RWPE2 (cell line): Measurements from ENCODE around the gene FXYD7.
"Not testable (repeated sequence)": the region's sequence is repeated elsewhere in the genome, so short reads cannot be mapped to it uniquely, and the experiment has no call there.

Source experiments
- ATAC-seq: fragments of 200-7000 bp; cut with Tn5 transposase; 3 replicates; pipeline ENCODE4 v1.9.1; 2021; ENCODE audit warnings: low read depth
- DNase-seq: peaks from one replicate; pipeline ENCODE4 v3.0.0-alpha.2; 2020; ENCODE audit warnings: low spot score
- H3K27ac ChIP-seq: fragments of 450-650 bp; 2 replicates; pipeline ENCODE4 v1.5.1; 2017; ENCODE audit warnings: mild to moderate bottlenecking; ENCODE audit not compliant: poor library complexity, severe bottlenecking
- H3K27me3 ChIP-seq: fragments of 250-450 bp; sonication (Bioruptor Pico); 2 replicates; pipeline ENCODE4 v1.5.1; 2021; ENCODE audit warnings: mild to moderate bottlenecking, moderate library complexity; ENCODE audit not compliant: insufficient read depth, poor library complexity, severe bottlenecking
- H3K36me3 ChIP-seq: fragments of 250-450 bp; sonication (Bioruptor Pico); 2 replicates; pipeline ENCODE4 v1.5.1; 2020; ENCODE audit warnings: low read depth, mild to moderate bottlenecking, moderate library complexity
- H3K4me1 ChIP-seq: fragments of 250-450 bp; sonication (Bioruptor Pico); 2 replicates; pipeline ENCODE4 v1.5.1; 2021; ENCODE audit warnings: mild to moderate bottlenecking, moderate library complexity; ENCODE audit not compliant: insufficient read depth, poor library complexity, severe bottlenecking
- H3K4me3 ChIP-seq: fragments of 250-450 bp; sonication (Bioruptor Pico); 2 replicates; pipeline ENCODE4 v1.5.1; 2021; ENCODE audit warnings: mild to moderate bottlenecking, moderate library complexity; ENCODE audit not compliant: severe bottlenecking
- H3K9me3 ChIP-seq: fragments of 250-450 bp; sonication (Bioruptor Pico); 2 replicates; pipeline ENCODE4 v1.5.1; 2021; ENCODE audit warnings: mild to moderate bottlenecking, moderate library complexity; ENCODE audit not compliant: severe bottlenecking
- TF ChIP-seq, protein P1 (sequence below): fragments of 450-650 bp; IDR thresholded peaks from one replicate; pipeline ENCODE4 v1.5.1; 2017; ENCODE audit warnings: mild to moderate bottlenecking, moderate library complexity; ENCODE audit not compliant: poor library complexity, severe bottlenecking

FXYD7 gene

DNA sequence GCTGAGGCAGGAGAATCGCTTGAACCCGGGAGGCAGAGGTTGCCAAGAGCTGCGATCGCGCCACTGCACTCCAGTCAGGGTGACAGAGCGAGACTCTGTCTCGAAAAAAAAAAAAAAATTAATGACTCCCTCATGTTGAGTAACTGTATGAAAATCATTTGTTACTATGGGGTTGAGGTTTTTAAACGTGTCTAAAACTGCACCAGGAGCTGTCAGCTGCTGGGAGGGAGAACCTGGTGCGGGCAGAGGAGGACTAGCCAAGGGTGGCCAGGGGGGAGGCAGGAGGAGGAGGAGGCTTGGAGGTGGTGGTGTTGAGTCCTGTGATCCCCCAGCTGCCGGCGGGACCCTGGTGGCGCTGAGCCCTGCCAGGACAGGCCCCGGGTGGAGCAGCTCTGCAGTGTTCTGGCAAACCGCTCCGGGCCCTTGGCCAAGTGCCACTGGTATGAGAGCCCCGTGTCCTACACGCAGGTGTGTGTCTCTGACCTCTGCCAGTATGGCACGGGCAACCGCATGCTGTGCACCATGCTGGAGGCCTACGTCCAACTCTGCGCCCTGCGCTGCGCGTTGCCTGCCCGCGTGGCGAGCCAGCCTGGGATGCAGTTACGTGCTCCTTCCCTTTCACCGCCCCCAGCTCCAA is 44.5 kb upstream of the FXYD7 start:
- TF ChIP-seq, protein P1, sequence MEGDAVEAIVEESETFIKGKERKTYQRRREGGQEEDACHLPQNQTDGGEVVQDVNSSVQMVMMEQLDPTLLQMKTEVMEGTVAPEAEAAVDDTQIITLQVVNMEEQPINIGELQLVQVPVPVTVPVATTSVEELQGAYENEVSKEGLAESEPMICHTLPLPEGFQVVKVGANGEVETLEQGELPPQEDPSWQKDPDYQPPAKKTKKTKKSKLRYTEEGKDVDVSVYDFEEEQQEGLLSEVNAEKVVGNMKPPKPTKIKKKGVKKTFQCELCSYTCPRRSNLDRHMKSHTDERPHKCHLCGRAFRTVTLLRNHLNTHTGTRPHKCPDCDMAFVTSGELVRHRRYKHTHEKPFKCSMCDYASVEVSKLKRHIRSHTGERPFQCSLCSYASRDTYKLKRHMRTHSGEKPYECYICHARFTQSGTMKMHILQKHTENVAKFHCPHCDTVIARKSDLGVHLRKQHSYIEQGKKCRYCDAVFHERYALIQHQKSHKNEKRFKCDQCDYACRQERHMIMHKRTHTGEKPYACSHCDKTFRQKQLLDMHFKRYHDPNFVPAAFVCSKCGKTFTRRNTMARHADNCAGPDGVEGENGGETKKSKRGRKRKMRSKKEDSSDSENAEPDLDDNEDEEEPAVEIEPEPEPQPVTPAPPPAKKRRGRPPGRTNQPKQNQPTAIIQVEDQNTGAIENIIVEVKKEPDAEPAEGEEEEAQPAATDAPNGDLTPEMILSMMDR = no peak
- H3K27ac ChIP-seq = no peak overlapping the region
- peaks cover 8% of the 10 kb centered on the region for H3K4me1 ChIP-seq
- no peak overlapping the region for H3K4me3 ChIP-seq
- DNase-seq = no peak
- peak; percentile 8; the same call in 1 of the 3 replicates for ATAC-seq
- H3K9me3 ChIP-seq = no peaks in the 10 kb centered on the region
- H3K36me3 ChIP-seq = no peaks in the 10 kb centered on the region
- H3K27me3 ChIP-seq = no peaks in the 10 kb centered on the region

DNA sequence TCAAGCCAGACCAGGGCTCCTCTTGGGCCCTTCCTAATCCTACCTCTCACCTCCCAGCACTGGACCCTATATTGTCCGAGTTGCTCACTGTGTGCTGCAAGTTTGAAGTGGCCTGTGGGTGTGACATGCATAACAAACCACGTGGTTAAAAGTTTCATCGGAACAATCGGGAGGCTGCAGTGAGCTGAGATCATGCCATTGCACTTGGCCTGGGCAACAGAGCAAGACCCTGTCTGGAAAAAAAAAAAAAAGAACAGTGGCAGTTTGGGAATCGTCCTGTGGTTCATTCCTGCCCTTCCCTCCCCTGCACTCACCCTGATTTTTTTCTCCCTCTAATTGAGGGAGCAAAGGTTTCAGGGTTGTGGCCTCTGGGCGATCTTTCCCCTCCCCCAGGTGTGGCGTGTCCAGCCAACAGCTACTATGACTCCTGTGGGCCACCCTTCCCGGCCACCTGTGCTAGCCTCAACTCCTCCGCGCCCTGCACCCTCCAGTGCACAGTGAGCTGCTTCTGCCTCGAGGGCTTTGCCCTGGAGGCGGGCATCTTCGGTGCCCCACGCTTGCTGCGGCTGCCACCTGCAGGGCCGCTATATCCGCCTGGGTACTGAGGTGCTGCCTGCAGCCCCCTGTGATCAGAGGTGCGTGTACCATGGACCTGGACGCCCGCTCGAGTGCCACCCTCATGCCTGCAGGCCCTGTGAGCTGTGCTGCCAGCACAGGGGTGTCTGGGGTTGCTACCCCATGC is 43.7 kb upstream of the FXYD7 start:
- H3K4me3 ChIP-seq = no peak overlapping the region
- H3K27ac ChIP-seq = no peak overlapping the region
- H3K36me3 ChIP-seq = no peaks in the 10 kb centered on the region
- TF ChIP-seq, protein P1 = no peak
- H3K27me3 ChIP-seq = no peaks in the 10 kb centered on the region
- no peak for ATAC-seq
- DNase-seq = no peak
- peaks cover 8% of the 10 kb centered on the region for H3K4me1 ChIP-seq
- no peaks in the 10 kb centered on the region for H3K9me3 ChIP-seq

DNA sequence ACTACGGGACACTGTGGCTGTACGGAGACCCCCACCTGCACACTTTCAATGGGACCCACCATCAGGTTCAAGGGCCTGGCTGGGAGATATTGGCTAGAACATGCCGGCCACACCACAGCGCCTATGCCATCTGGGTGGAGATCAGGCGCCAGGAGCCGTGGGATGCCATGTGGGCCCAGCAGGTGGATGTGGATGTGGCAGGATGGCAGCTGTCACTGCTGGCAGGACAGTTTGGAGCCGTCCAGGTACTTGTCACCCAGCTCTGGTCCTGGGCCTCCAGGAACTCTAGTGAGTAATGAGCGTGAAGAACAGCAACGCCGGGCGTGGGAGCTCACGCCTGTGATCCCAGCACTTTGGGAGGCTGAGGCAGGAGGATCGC is 43.2 kb upstream of the FXYD7 start:
- no peak for DNase-seq
- no peaks in the 10 kb centered on the region for H3K9me3 ChIP-seq
- H3K4me3 ChIP-seq = no peak overlapping the region
- no peak overlapping the region for H3K27ac ChIP-seq
- H3K27me3 ChIP-seq = no peaks in the 10 kb centered on the region
- TF ChIP-seq, protein P1 = no peak
- H3K4me1 ChIP-seq = peaks cover 8% of the 10 kb centered on the region
- no peak for ATAC-seq
- H3K36me3 ChIP-seq = no peaks in the 10 kb centered on the region

DNA sequence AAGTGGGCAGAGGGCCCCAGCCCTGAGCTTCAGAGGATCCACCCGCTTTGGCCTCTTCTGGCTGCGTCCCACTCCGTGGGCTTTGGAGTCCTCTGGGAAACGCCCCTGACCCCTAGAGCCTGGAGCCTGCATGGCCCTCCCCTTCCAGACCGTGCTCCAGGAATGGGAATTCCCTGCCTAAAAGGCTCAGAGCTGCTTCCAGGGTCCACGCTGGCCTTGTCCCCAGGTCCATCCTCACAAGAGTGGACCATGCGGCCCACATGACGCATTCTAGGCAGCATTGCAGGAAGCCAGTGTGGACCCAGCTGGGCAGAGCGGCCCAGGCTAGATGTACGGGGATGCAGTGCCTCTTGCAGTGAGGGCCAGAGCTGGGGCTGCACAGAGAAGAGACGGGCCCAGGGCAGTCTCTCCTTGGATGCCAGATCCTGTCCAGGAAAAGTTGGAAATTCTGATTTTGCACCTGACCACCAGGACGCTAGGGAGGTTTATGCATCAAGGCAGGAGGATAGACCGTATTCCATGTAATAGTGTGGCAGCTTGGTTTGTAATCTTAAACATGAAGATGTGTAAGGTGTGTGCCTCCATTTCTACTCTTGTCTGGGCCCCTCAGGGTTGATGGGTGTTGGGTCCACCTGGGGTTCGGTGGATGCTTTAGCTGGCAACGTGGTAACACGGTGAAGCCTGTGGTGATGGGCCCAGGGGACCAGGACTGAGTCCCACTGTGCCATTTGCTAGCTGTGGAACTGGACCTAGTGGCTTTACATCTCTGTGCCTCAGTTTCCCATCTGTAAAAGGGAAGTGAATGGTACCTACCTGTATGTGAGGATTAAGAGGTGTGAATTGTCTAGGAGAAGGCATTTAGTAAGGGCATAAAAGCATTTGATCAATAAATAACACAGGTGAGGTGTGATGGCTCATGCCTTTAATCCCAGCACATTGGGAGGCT is 42.2 kb upstream of the FXYD7 start:
- Histone ChIP-seq H3K9me3 (no peaks in the 10 kb centered on the region), H3K27ac (no peak overlapping the region), H3K4me1 (peaks cover 5% of the 10 kb centered on the region), H3K36me3 (no peaks in the 10 kb centered on the region), H3K4me3 (no peak overlapping the region), H3K27me3 (no peaks in the 10 kb centered on the region)
- DNase-seq = no peak
- ATAC-seq = no peak
- TF ChIP-seq, protein P1 = no peak

DNA sequence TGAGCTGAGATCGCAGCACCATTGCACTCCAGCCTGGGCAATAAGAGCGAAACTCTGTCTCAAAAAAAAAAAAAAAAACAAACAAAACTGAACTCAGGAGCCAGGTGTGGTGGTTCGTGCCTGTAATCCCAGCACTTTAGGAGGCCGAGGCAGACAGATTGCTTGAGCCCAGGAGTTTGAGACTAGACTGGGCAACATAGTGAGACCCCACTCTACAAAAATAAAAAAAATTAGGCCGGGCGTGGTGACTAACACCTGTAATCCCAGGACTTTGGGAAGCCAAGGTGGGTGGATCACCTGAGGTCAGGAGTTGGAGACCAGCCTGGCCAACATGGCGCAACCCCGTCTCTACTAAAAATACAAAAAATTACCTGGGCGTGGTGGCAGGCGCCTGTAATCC is 41.1 kb upstream of the FXYD7 start:
- not testable (repeated sequence) for H3K27ac ChIP-seq, H3K9me3 ChIP-seq, ATAC-seq, H3K4me3 ChIP-seq, DNase-seq, H3K36me3 ChIP-seq, H3K27me3 ChIP-seq, H3K4me1 ChIP-seq

DNA sequence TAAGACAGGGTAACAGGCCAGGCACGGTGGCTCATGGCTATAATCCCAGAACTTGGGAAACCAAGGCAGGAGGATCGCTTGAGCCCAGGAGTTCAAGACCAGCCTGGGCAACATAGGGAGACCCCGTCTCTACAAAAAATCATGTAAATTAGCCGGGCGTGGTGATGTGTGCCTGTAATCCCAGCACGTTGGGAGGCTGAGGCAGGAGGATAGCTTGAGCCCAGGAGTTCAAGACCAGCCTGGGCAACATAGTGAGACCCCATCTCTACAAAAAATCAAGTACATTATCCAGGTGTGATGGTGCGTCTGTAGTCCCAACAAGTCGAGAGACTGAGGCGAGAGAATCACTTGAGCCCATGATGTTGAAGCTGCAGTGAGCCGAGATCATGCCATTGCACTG is 39.4 kb upstream of the FXYD7 start:
- H3K4me1 ChIP-seq, H3K4me3 ChIP-seq, H3K36me3 ChIP-seq, H3K27ac ChIP-seq, H3K27me3 ChIP-seq, DNase-seq, H3K9me3 ChIP-seq, ATAC-seq: not testable (repeated sequence)
